Measurements from ENCODE around the gene TMEM217. TPM values are rescaled to one million over a fixed set of nuclear protein-coding genes. Genes with fewer than 3 reads are reported as not detected.

The TMEM217 gene
- total RNA-seq, 1 donor from 2014 or later = 1.2 TPM

GRCh38 chr6:37180075-37180474 is 77.9 kb downstream of the TMEM217 start:
- no peak for DNase-seq

- DNase-seq = no peak
Observed at GRCh38 chr6:37177935-37178517, 79.9 kb downstream of the TMEM217 start.

- no peak for DNase-seq
Observed at GRCh38 chr6:37177077-37177934, 80.6 kb downstream of the TMEM217 start.

GRCh38 chr6:37176268-37177076 is 81.5 kb downstream of the TMEM217 start:
- no peak for DNase-seq

- DNase-seq = no peak
Observed at GRCh38 chr6:37175332-37176267, 82.3 kb downstream of the TMEM217 start.

GRCh38 chr6:37174515-37175331 is 83.2 kb downstream of the TMEM217 start:
- DNase-seq = no peak

GRCh38 chr6:37174196-37174514 is 83.8 kb downstream of the TMEM217 start:
- DNase-seq = no peak

GRCh38 chr6:37173493-37174195 is 84.3 kb downstream of the TMEM217 start:
- peak; percentile 14 for DNase-seq

GRCh38 chr6:37172912-37173492 is 84.9 kb downstream of the TMEM217 start:
- DNase-seq = no peak

- DNase-seq = peak; percentile 82
Observed at GRCh38 chr6:37171970-37172812, 85.8 kb downstream of the TMEM217 start.

GRCh38 chr6:37171201-37171969 is 86.6 kb downstream of the TMEM217 start:
- DNase-seq = no peak

GRCh38 chr6:37170273-37171200 is 87.4 kb downstream of the TMEM217 start:
- DNase-seq = no peak

GRCh38 chr6:37169496-37170272 is 88.3 kb downstream of the TMEM217 start, which contains the start of gene PIM1:
PIM1 (plus strand) TSS chr6:37170152; CDS start chr6:37170576, 424 bp downstream.
- peak; percentile 99 for DNase-seq

- DNase-seq = peak; percentile 78
Observed at GRCh38 chr6:37168811-37169495, 89.0 kb downstream of the TMEM217 start.

GRCh38 chr6:37168163-37168758 is 89.7 kb downstream of the TMEM217 start:
- DNase-seq = no peak
